Prostate gland (tissue), 2 donors: ENCODE measurements around the gene ZBTB16. TPM values are rescaled to one million over a fixed set of nuclear protein-coding genes. Genes with fewer than 3 reads are reported as not detected.
A peak's percentile ranks its signal among the peaks of the same experiment; 100 is the strongest.

Source experiments
- DNase-seq: peaks from one replicate; pipeline ENCODE4 v3.0.0-alpha.2; 2019; ENCODE audit warnings: low spot score
- H3K27ac ChIP-seq, 2 donors: fragments of 200-600 bp; sonication (generic); 2 replicates each; pipeline ENCODE4 v1.5.1; 2017 to 2019
- H3K27me3 ChIP-seq: fragments of 200-600 bp; sonication (generic); replicated peaks from 2 replicates; pipeline ENCODE4 v1.5.1; 2019; ENCODE audit not compliant: insufficient read depth
- H3K36me3 ChIP-seq, 2 donors: fragments of 200-600 bp; sonication (generic); 1 replicate in 1 of 2; 2 replicates in 1 of 2; pipeline versions ENCODE4 v1.5.1 to v1.8.1; 2017 to 2019
- H3K4me1 ChIP-seq: fragments of 200-600 bp; sonication (generic); replicated peaks from 2 replicates; pipeline ENCODE4 v1.5.1; 2019
- H3K4me3 ChIP-seq, 2 donors: fragments of 200-600 bp; sonication (generic); 2 replicates each; pipeline ENCODE4 v1.5.1; 2017 to 2019
- H3K9me3 ChIP-seq: fragments of 200-600 bp; sonication (generic); 2 replicates; pipeline ENCODE4 v1.5.1; 2017
- POLR2A ChIP-seq: fragments of 450-650 bp; IDR thresholded peaks from one replicate; pipeline ENCODE4 v1.6.1; 2016; ENCODE audit warnings: antibody characterized with exemption, mild to moderate bottlenecking
- POLR2AphosphoS5 ChIP-seq: sonication (generic); formaldehyde crosslinking; IDR thresholded peaks from one replicate; pipeline ENCODE4 v1.6.1; 2017; ENCODE audit warnings: antibody characterized with exemption
- WGBS: methylation state at CpG from one replicate; pipeline ENCODE4 v1.1.5; 2018; 5-methylcytosine and 5-hydroxymethylcytosine counted together
- intact Hi-C: fragments of 100-400 bp; cut with DNase I; formaldehyde crosslinking; loops from one replicate; pipeline ENCODE4 v1.14.2; 2022
- total RNA-seq, 2 donors: library from RNA; depleted of rRNA; stranded (reverse); fragments of >200 nt; gene quantifications; one replicate each; pipeline ENCODE4 v1.1.0, GENCODE V29; 2016
- TF ChIP-seq, protein P1 (sequence below), 4 experiments: fragments of 200-600 bp in 2 of 4; fragments of 450-650 bp in 2 of 4; sonication (generic) in 2 of 4; IDR thresholded peaks; 1 replicate in 3 of 4; 2 replicates in 1 of 4; pipeline ENCODE4 v1.5.1; 2016 to 2019; ENCODE audit warnings: antibody characterized with exemption in 4 of 4, mild to moderate bottlenecking in 2 of 4, moderate library complexity in 2 of 4

Gene ZBTB16
- total RNA-seq, 2 donors from 2014 or later: 171 to 230 TPM

DNA sequence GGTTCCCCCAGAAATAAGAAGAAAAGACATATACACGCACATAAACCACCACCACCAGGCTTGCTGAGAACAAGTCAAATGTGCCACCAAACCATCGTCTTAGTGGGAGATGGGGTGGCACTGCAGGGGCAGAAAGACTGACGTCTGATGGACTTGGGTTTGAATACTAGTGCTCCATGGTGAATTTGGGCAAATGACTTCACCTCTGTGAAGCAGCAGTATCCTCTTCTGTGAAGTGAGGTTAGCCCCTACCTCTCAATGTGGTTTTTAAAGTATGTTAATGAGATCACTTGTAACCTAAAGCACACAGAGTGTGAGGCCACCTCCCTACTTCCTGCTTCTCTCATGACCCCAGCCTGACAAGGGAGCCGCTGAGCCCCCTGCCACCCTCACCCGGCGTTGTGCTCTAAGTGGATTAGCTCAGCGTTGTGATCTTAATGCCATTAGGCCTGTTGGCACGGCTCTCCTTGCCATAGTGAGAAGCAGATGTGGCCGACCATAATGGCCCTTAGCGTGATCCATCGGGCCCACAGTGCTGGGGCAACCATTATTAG lies 14.4 kb downstream of the ZBTB16 start:
- peak overlapping the region; percentile 30 to 69 for H3K27ac ChIP-seq
- no peaks in the 10 kb centered on the region for H3K9me3 ChIP-seq
- TF ChIP-seq POLR2AphosphoS5 (no peak), POLR2A (no peak)
- TF ChIP-seq, protein P1, sequence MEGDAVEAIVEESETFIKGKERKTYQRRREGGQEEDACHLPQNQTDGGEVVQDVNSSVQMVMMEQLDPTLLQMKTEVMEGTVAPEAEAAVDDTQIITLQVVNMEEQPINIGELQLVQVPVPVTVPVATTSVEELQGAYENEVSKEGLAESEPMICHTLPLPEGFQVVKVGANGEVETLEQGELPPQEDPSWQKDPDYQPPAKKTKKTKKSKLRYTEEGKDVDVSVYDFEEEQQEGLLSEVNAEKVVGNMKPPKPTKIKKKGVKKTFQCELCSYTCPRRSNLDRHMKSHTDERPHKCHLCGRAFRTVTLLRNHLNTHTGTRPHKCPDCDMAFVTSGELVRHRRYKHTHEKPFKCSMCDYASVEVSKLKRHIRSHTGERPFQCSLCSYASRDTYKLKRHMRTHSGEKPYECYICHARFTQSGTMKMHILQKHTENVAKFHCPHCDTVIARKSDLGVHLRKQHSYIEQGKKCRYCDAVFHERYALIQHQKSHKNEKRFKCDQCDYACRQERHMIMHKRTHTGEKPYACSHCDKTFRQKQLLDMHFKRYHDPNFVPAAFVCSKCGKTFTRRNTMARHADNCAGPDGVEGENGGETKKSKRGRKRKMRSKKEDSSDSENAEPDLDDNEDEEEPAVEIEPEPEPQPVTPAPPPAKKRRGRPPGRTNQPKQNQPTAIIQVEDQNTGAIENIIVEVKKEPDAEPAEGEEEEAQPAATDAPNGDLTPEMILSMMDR (IDR thresholded peaks at IDR 0.05): no peak
- H3K36me3 ChIP-seq: peaks cover 12 to 13% of the 10 kb centered on the region in 2 donors
- no peak overlapping the region for H3K4me3 ChIP-seq
- no peak for DNase-seq
- no peaks in the 10 kb centered on the region for H3K27me3 ChIP-seq
- peaks cover 40% of the 10 kb centered on the region for H3K4me1 ChIP-seq
- 92% methylated on average over 11 of the region's 11 CpGs for WGBS
- intact Hi-C loops: no loop called here

DNA sequence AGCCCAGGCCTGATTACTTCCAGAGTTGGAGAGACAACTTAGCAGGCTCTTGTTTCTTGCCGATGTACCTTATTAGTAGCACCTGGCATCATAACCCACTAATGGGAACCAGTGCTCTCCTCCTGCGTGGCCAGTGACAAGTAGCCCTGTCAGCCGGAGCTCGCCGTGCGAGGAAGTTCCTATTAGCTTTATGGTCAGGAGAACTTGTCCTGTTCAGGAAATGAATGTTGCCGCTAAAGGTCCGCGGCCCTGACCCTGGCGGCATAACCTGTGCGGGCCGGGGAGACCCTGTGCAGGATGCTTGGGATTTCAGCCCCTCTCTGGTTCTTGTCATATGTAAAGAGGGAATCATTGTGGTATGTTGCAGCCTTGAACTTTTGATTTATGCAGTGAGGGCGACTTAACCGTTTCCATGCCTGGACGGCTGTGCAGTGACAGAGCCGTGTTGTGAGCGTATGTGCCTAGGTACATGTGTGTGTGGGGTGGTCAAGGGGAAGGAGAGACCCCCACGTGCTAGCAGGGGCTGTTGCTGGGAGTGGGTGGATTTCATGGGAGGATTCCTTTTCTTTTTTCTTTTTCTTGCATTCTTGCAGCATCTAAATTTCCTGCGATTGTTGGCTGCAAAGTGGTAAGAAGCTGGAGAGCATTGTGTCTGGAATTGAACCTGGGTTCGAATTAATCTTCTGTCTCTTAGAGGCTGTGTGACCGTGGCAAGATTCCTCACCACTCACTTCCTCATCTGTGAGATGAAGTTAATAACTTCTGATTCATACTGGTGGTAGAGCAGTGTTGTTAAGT lies 15.2 kb downstream of the ZBTB16 start:
- no peaks in the 10 kb centered on the region for H3K9me3 ChIP-seq
- no peaks in the 10 kb centered on the region for H3K27me3 ChIP-seq
- H3K4me3 ChIP-seq: no peak overlapping the region
- H3K4me1 ChIP-seq: peaks cover 46% of the 10 kb centered on the region
- peaks cover 12 to 13% of the 10 kb centered on the region in 2 donors for H3K36me3 ChIP-seq
- WGBS: 80% methylated on average over 21 of the region's 21 CpGs
- intact Hi-C loops: no loop called here
- peak overlapping the region; percentile 40 to 69 for H3K27ac ChIP-seq
- no peak for DNase-seq
- TF ChIP-seq, protein P1 (IDR thresholded peaks at IDR 0.05): no peak
- no peak for TF ChIP-seq POLR2A
- no peak for TF ChIP-seq POLR2AphosphoS5

DNA sequence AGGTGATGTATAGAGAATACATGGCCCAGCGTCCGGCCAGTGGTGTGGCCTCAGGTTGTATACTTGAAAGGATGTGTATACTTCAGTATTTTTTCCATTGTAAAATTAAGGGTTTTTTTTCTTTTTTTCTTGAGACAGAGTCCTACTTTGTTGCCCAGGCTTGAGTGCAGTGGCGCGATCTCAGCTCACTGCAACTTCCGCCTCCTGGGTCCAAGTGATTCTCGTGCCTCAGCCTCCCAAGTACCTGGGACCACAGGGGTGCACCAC lies 15.8 kb downstream of the ZBTB16 start:
- WGBS: 94% methylated on average over 6 of the region's 6 CpGs
- no peak for DNase-seq
- Histone ChIP-seq H3K4me1 (peaks cover 51% of the 10 kb centered on the region), H3K4me3 (peak overlapping the region in 1 of 2 donors; percentile 6), H3K36me3 (peaks cover 12 to 13% of the 10 kb centered on the region in 2 donors), H3K9me3 (no peaks in the 10 kb centered on the region), H3K27ac (peak overlapping the region; percentile 40 to 69), H3K27me3 (no peaks in the 10 kb centered on the region)
- TF ChIP-seq, protein P1 (IDR thresholded peaks at IDR 0.05): no peak
- TF ChIP-seq POLR2AphosphoS5 (no peak), POLR2A (no peak)
- intact Hi-C loops: no loop called here

DNA sequence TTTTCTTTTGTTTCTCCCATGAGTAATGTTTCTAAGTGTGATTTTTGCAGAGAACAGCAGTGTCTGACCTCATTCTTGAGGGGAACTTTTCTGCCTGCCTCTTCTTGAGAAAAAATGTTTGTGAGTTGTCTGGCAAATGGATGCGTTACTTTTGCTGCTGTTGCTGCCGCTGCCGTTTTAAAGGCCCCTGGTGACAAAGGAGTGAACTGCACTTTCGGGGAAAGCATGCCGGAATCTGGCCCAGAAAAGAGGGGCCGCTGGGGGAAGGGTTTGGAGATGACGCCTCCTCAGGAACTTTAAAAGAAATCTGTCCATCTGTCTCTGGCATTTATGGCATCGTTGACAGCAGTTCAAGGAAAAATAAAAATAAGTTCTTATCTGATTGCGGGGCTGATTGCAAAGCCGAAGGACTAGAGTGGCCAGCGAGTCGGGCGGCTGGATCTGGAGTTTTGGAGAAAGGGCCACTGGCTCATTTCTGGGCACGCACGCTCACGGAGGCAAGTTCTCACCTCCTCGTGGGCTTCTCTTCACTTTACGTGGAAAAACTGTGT lies 16.5 kb downstream of the ZBTB16 start:
- 24% methylated on average over 18 of the region's 18 CpGs for WGBS
- Histone ChIP-seq H3K4me3 (peak overlapping the region in 1 of 2 donors; percentile 6), H3K27me3 (no peaks in the 10 kb centered on the region), H3K4me1 (peaks cover 57% of the 10 kb centered on the region), H3K36me3 (peaks cover 12 to 13% of the 10 kb centered on the region in 2 donors), H3K27ac (peak overlapping the region; percentile 40 to 69), H3K9me3 (no peaks in the 10 kb centered on the region)
- no peak for TF ChIP-seq POLR2A
- peak; percentile 12 for TF ChIP-seq POLR2AphosphoS5
- TF ChIP-seq, protein P1 (IDR thresholded peaks at IDR 0.05): peak in 3 of 4 experiments; percentile 21 to 57 (median 56)
- no peak for DNase-seq
- intact Hi-C loops: no loop called here
